Mucosa of descending colon (tissue), 3 donors: ENCODE data around the gene KIAA0930. TPM values are rescaled to one million over a fixed set of nuclear protein-coding genes. Genes with fewer than 3 reads are reported as not detected.
A peak's percentile ranks its signal among the peaks of the same experiment; 100 is the strongest.

Experiments used
- ATAC-seq: fragments of 200-7000 bp; cut with Tn5 transposase; one replicate; pipeline ENCODE4 v1.9.1; 2020; ENCODE audit warnings: mild to moderate bottlenecking, moderate library complexity
- DNase-seq, 3 donors: peaks; one replicate each; pipeline ENCODE4 v3.0.0-alpha.2; 2020
- H3K36me3 ChIP-seq: fragments of 200-600 bp; one replicate; pipeline ENCODE4 v1.8.0; 2021; ENCODE audit warnings: low read depth, mild to moderate bottlenecking
- H3K4me1 ChIP-seq: fragments of 200-600 bp; one replicate; pipeline ENCODE4 v1.8.0; 2021; ENCODE audit warnings: low read depth, mild to moderate bottlenecking
- H3K4me3 ChIP-seq: fragments of 200-600 bp; one replicate; pipeline ENCODE4 v1.8.0; 2021; ENCODE audit warnings: mild to moderate bottlenecking
- H3K9me3 ChIP-seq: fragments of 200-600 bp; one replicate; pipeline ENCODE4 v1.8.0; 2021; ENCODE audit warnings: mild to moderate bottlenecking
- intact Hi-C, 2 donors: fragments of 100-400 bp; cut with DNase I in 1 of 2; cut with micrococcal nuclease in 1 of 2; formaldehyde crosslinking; loops; one replicate each; pipeline versions ENCODE4 v1.11.0 to v1.11.1; 2022; cut with DNase I, micrococcal nuclease
- total RNA-seq, 3 donors: library from RNA; stranded (reverse); fragmentation: NEBNext Ultra II Directional in 2 of 3; extraction: Animal tissue kit (Norgen Biotek cat#: 25700) in 2 of 3; gene quantifications; one replicate each; pipeline versions ENCODE4 v1.2.1 to v1.2.4, GENCODE V29; 2021 to 2023
- TF ChIP-seq, protein P1 (sequence below): fragments of 200-600 bp; IDR thresholded peaks from one replicate; pipeline ENCODE4 v1.8.0; 2022; ENCODE audit warnings: antibody characterized with exemption, mild to moderate bottlenecking
- donor health status: DM: no; HTN: no; CAD: no; lungs with moderate emphysema.
- donor health status: DM: no; HTN: no; CAD: no.
- donor health status: DM: no; HTN: yes; CAD: no.

The KIAA0930 gene
- total RNA-seq, 3 donors from 2014 or later: 32.7 to 62.4 (median 37.7) TPM

DNA sequence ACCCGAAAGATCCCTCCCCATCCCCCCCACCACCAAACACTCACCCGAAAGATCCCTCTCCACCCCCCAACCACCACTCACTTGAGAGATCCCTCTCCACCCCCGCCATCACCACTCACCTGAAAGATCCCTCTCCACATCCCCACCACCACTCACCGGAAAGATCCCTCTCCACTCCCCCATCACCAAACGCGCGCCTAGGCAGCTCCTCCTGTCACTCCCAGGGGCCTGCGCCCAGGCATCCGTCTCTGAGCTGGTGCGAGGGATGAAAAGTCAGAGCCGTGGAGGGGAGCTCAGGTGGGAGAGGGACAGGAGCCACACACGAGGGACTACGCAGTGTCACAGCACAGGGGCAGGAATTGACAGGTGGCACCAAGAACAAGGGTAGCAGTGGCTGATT is 11.5 kb downstream of the KIAA0930 start:
- no peaks in the 10 kb centered on the region for H3K9me3 ChIP-seq
- DNase-seq (no peak), ATAC-seq (no peak)
- TF ChIP-seq, protein P1, sequence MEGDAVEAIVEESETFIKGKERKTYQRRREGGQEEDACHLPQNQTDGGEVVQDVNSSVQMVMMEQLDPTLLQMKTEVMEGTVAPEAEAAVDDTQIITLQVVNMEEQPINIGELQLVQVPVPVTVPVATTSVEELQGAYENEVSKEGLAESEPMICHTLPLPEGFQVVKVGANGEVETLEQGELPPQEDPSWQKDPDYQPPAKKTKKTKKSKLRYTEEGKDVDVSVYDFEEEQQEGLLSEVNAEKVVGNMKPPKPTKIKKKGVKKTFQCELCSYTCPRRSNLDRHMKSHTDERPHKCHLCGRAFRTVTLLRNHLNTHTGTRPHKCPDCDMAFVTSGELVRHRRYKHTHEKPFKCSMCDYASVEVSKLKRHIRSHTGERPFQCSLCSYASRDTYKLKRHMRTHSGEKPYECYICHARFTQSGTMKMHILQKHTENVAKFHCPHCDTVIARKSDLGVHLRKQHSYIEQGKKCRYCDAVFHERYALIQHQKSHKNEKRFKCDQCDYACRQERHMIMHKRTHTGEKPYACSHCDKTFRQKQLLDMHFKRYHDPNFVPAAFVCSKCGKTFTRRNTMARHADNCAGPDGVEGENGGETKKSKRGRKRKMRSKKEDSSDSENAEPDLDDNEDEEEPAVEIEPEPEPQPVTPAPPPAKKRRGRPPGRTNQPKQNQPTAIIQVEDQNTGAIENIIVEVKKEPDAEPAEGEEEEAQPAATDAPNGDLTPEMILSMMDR: no peak
- H3K4me1 ChIP-seq: no peaks in the 10 kb centered on the region
- no peaks in the 10 kb centered on the region for H3K36me3 ChIP-seq
- intact Hi-C loops: no loop called here
- H3K4me3 ChIP-seq: no peak overlapping the region

DNA sequence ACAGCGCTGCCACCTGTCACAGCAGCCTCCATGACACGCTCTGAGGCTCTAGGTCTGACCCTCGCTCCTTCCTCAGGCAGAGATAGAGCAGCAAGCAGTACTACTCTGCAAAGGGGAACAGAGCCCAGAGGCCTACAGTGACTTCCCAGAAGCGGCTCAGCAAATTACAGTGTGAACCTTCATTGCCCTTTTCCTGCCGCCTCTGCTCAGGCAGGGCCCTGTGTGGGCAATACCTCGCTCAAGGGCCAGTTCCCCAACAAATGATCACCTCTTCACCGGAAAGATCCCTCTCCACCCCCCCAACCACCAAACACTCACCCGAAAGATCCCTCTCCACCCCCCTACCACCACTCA is 12.3 kb downstream of the KIAA0930 start:
- H3K4me1 ChIP-seq: no peaks in the 10 kb centered on the region
- DNase-seq: no peak
- no peak overlapping the region for H3K4me3 ChIP-seq
- no peaks in the 10 kb centered on the region for H3K9me3 ChIP-seq
- H3K36me3 ChIP-seq: no peaks in the 10 kb centered on the region
- intact Hi-C loops: no loop called here
- ATAC-seq: peak; percentile 18
- TF ChIP-seq, protein P1: no peak

DNA sequence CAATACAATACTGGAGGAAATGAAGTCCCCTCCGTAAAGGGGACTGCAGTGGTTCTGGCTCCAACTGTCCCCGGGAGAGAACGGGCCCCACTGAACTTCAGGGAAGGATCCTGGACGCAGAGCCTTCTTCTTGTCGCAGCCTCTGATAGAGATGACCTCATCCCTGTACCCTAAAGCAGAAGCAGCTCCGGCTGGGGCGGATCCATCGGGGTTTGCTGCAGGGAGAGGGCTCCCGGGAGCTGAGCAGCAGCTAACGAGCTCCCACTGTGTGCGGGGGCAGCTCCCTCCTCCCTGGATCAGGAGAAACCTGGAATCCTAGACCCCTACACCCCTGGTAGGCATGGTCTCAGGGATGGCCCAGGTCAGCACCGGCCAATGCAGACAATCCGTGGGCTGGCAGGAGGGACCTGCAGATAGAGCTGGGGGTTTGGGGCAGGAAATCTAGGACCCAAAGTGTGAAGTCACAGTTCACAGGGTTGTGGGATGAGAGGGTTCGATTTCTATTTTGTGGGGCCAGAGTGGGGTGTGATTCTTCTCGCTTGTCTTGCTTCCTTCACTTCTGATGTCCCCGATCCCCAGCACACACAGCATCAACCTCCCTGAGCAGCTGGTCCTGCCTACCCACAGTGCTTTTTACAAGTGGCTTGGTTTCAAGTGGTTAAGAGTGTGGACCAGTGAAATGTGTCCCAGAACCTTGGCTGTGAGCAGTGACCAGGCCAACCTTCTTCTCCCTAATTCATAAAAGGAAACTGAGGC is 12.9 kb downstream of the KIAA0930 start:
- TF ChIP-seq, protein P1: no peak
- intact Hi-C loops: no loop called here
- no peaks in the 10 kb centered on the region for H3K36me3 ChIP-seq
- no peaks in the 10 kb centered on the region for H3K4me1 ChIP-seq
- no peak overlapping the region for H3K4me3 ChIP-seq
- no peak for ATAC-seq
- no peaks in the 10 kb centered on the region for H3K9me3 ChIP-seq
- DNase-seq: peak in 2 of 3 donors; percentile 32 to 59

DNA sequence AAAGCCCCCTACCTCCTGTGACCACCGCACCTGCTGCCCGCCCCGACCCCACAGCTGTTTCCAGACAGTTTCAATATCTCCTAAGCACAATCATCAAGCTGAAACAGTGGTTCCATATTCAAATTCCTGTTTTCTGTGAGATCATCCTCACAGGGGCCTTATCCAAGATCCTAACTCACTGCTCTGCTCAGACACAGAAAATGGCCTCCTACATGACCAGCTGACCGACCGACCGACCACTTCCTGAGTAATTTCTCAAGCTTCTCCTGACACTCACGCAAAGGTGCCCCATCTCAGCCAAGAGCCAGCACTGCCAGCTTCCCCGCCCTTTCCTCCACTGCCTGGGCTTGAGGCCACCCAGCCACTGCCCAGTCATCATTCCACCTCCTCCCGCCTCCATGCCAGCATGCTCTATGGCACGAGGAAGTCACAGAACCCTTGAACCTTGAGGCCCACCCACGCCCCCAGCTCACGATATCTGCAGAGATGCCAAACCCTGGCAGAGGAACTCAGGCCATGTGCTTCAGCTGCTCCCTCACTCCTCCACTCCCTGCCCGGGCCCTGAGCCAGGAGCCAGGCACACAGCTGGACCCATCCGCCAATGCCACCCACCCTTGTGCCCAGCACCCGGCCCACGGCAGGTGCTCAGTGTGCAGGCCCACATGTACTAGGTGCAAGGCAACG is 14.0 kb downstream of the KIAA0930 start:
- ATAC-seq: peak; percentile 66
- peak in 2 of 3 donors; percentile 46 to 59 for DNase-seq
- H3K4me3 ChIP-seq: no peak overlapping the region
- intact Hi-C loops: no loop called here
- TF ChIP-seq, protein P1: no peak
- no peaks in the 10 kb centered on the region for H3K36me3 ChIP-seq
- no peaks in the 10 kb centered on the region for H3K4me1 ChIP-seq
- no peaks in the 10 kb centered on the region for H3K9me3 ChIP-seq

DNA sequence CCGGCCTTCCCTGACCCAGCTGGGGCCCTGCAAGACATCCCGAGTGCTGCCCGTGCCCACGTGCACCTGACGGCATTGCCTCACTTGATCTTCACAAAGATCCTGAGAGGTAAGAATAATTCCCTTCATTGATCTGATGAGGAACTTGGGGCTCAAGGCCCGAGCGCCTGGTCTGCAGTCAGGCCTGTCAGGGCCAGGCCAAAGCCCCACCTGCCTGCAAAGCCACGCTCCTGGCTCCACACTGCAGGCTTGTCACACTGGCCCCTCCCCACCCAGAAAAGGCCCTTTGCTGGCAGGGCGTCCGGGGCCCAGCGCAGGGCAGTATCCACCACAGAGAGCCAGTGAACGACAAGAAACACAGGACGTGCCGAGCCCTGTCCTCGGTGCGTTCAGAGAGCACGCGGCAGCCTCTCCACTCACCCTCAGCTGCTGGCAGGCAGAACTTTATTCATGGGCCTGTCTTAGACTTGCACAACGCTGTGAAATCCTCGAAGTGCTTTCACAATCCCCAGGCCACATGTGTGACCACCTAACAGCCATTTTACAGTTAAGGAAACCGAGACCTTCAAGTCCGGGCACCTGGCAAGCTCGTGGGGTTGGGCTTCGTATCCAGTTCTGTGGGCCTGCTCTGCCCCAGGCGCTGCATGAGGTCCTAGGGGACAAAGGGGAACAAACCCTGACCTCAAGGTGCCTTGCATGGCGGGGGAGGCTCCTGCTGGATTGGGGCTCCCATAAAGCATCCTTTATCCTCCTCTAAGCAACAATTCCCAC is 14.8 kb downstream of the KIAA0930 start:
- Histone ChIP-seq H3K9me3 (no peaks in the 10 kb centered on the region), H3K36me3 (no peaks in the 10 kb centered on the region), H3K4me3 (no peak overlapping the region), H3K4me1 (no peaks in the 10 kb centered on the region)
- TF ChIP-seq, protein P1: no peak
- DNase-seq: no peak
- ATAC-seq: peak; percentile 17
- intact Hi-C loops: no loop called here
